ENCODE results near the gene FMOD.

Gene FMOD

GRCh38 chr1:203360547-203361185, 9.7 kb upstream of the FMOD start:
- DNase-seq (ENCODE audit: low spot score), result no peak

- no peak for DNase-seq (ENCODE audit: low spot score)
Measured at GRCh38 chr1:203359010-203359571, 8.2 kb upstream of the FMOD start.

- no peak for DNase-seq (ENCODE audit: low spot score)
Measured at GRCh38 chr1:203354246-203354645, 3.3 kb upstream of the FMOD start.

DNA sequence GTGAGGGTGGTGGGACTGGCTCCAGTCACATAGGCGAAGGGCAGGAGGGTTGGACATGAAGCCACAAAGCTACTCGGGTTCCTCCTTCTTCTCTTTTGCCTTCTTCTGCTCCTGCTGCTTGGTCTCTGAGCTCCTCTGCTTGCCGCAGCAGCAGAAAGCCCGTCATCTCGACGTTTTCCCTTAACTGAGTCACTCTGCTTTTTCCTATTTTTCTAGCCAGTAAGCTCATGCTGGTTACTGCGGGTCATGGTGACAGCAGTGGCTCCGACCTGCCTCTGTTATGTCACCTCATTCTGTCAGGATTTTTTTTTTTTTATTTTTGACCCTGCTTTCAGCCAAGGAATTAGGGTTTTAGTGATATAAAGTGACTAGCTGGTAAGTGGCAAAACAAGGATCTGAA, 2.6 kb upstream of the FMOD start:
- no peak for DNase-seq (ENCODE audit: low spot score)

DNA sequence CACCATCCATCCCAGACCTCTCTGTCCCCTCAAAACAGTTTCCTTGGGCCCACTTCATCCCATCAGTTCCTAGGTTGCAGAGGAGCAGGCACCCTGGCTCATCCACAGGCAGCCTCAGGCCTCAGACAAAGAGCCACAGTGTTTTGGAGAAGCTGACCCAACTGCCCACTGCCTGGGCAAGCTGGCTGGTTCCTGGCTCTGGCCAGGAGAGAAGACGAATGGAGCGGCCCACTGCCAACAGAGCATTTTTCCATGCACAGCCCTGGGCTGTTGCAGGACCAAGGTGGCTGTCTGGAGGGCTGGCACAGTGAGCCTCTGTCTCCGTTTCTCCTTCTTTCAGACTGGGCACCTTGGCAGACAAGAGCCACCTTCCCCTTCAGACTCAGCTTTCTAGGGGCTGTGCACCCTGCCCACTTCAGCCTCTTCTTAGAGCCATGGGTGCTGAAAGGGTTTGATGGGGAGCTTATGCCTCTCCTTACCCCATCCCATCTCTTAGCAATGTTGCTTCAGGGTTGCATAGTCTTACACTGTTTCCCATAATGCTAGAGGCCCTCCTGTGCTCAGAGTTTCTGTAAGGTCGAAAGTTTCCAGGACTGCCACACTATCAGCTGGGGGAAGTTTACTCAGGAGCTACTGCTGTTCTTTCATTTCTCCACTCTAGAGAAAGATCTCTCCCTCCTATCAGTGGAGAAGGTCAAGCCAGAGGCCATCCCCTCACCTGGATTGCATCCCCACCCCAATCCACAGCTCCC, 973 bp downstream of the FMOD start:
- no peak for DNase-seq (ENCODE audit: low spot score)

DNA sequence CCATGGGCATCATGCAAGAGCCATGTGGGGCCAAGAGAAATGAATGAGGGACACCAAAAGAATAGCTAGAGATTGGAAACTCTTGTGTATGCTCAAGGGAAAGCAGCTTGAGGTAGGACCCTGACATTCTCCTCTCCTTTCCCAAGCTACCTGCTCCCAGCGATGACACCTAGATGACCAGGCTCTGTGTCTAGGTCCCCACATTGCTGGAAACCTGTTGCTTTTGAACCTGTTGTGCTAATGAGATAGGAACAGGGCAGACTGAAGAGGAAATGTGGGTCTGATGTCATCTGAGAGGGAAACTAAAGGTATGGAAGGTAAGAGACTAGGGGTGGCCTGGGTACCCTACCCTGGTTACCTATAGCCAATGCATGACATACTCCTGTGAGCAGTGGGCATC, 1.8 kb downstream of the FMOD start:
- no peak for DNase-seq (ENCODE audit: low spot score)

DNA sequence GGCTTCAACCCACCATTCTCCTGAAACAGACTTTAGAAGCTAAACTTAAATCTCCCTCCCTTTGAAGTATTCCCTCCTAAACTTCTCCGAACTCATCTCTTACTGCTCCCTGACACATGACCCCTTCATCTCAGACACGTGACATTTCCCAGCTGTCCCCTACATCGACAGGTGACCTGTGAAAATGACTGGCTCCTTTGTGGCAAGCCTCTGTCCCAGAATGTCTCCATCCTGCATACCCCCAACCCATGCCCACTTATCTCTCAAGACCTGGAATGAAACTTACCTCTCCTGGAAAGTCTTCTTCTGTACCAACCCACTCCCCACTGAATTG, 4.2 kb downstream of the FMOD start:
- DNase-seq (ENCODE audit: low spot score), result no peak

DNA sequence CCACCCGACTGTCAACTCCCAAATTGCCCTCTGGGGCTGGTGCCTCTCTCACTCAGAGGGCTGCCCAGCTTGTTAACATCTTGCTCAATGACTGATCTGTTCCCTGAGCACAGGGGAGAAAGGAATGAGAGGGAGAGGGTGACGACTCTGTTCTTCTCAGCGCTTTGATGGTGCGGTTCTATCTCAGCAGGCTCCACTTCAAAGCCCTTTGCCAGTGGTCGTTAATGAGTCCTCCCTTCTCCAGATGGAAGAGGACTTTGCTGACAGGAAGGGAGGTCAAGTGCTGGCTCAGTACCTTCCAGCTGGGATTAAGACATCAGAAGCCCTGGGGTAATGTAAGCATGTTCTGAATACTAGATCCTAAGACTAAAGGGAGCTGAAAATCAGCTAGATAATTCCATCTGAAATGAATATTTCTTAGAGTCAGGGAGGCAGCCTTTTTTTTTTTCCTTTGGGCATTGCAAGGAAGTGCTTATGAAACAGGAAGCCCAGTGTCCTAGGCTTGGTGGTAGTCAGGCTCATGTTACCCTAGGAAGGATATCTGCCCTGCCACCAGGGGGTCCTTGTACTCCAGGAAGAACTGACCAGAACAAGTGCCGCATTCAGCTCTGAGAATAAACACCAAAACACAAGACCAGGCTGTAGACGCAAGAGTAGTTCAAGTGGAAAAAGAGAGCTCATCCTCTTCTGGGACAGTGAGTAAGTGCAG, 4.7 kb downstream of the FMOD start:
- no peak for DNase-seq (ENCODE audit: low spot score)

DNA sequence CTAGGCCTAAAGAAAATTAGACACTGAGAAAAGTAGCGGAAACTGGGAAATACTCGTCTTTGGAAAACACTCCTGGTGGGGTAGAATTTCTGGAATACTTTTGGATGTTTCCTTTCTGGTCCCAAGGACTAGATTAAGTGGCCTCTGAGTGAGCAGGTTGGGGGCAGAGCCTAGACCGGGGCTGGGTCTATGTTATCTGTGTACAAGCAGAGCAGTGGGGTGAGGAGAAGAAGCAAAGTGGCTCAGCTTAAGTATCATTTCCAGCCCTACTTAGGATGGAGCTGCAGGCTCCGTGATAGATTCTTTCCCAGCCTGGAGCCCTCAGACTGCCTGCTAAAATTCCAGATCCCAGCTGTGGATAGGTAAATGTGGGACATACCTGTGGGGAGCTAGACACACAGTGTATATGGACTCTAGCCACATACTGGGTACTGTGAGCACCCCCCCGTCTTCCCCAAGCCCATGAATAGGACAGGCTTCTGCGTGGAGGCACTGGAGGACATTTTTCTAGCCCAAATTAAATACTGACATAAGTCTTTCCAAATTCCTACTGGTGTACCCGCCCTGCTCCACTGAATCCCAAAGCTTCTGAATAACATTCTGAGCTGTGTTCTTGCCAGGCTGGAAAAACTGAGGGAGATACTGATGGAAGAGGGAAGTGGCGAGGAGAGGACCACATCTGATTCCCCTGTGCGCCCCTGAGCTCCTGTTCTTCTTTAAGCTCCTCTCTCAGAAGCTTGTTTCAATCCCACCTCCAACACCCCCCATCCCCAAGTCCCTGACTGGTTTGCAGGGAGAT, 6.8 kb downstream of the FMOD start:
- DNase-seq (ENCODE audit: low spot score), result no peak

DNA sequence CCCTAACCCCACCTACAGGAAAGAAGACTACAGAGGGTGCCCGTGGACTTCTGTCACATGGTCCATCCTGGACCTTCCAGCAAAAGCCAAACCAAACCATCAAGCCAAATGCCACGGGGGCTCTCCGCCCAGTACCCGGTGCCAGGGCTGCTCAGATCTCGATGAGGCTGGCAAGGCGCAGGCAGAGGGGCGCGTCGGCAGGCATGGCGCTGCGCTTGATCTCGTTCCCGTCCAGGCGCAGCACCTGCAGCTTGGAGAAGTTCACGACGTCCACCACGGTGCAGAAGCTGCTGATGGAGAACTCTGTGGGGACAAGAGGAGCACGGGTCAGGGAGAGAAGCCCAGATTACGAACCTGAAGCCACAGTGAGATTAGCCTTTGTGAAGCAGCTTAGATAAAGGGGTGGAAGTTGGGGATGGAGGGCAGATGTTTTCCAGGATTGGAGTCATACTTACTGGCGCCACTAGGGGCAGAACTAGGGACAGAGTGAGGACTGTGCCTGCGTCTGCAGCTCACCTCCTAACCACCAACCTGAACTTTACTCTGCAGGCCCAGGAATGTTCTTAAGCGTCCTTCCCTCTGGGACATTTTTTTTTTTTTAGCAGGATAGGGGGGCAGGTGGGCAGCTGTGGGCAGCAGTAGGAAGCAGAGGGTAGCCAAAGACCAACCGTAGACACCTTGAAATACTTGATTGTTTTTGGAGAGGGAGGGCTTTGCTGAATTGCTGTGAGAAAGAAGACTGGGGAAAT, 8.6 kb downstream of the FMOD start:
- peak; percentile 36 for DNase-seq (ENCODE audit: low spot score)

DNA sequence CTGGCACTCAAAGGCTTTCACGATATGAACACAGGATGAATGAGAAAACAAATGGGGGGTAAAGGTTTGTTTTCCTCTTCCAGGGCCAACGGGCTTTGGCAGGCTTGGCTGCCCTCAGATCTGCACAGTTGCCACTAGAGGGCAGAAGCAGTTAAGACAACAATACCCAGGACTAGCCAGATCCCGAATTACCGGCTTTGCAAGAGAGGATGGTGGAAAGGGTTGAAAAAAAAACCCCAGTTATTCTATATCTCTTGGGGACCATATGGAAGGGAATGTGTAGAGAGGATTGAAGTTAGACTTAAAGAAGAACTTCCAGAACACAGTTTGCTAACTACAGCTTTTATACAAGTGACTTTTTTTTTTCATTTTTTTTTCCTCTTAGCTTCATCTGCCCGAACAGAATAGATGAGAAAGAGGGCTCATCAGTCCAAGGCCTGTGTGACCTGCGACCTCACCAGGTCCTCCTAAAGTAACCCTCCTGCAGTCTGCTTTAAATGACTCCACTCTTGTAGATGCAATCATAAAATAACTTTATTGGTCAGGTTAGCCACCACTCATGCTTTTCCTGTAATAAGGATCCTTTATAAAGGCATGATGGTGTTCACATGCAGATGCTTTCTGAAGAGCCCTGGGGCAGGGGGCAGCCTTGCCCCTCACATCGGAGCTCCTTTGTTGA, 10.7 kb downstream of the FMOD start:
- peak; percentile 72 for DNase-seq (ENCODE audit: low spot score)

DNA sequence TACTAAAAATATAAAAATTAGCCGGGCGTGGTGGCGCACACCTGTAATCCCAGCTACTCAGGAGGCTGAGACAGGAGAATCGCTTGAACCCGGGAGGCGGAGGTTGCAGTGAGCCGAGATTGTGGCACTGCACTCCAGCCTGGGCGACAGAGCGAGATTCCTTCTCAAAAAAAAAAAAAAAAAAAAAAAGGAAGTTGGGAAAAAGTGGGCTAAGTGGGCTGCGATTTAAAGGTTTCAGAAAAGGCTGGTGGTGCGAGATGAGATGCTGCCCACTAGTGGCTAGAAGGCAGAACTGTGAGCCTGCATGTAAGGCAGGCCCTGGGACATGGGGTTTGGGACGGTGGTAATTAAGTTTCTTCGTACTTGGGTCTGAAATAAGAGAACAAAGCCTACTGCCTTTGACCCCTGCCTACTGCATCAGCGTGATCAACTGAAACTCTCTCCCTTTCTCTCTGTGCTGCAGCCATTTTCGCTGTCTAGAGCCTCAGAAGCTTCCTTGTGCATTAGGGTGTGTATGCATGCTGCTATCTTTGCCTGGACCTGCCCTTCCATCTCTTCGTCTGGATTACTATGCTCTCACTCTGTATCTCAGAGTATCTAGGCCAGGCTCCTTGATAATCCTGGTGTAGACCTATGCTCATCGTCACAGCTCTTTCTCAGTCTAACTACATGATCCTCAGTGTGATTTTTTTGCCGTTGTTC, 12.4 kb downstream of the FMOD start:
- peak; percentile 67 for DNase-seq (ENCODE audit: low spot score)

DNA sequence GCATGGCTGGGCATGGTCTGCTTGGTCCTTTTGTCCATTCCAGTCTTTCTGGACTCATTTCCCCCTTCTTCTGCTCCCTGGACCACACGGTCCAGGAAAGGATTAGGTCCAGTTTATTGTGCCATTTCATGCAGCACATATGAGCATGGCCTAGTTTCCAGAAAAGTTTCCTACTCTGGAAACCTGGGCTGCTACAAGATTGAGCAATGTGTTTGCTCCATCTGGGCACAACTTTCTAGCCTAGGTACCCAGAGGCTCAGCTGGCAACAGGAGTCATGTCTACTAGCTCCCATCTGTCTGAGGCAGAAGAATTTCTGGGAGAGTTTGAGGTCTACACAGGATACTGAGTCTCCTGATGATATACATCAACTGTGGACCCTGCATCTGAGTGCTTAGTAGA, 14.8 kb downstream of the FMOD start:
- DNase-seq (ENCODE audit: low spot score), result no peak

DNA sequence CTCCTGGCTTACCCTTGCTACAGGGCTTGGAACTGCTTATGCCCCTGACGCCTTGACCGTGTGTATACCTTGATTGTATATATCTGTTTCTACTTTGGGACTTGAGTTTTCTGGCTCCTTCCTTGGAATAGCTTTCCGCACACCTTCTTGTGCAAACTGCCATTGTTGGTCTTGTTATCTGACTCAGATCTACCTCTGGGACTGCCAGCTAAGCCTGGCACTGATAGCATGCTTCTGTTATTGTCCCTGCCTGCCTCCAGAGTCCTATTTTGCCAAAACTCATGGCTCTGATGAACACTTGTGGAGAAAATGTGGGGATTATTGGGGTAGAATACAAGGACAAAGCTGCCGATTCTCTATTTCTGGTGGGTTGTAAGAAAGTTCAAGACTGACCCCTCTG, 15.4 kb downstream of the FMOD start:
- DNase-seq (ENCODE audit: low spot score), result no peak

DNA sequence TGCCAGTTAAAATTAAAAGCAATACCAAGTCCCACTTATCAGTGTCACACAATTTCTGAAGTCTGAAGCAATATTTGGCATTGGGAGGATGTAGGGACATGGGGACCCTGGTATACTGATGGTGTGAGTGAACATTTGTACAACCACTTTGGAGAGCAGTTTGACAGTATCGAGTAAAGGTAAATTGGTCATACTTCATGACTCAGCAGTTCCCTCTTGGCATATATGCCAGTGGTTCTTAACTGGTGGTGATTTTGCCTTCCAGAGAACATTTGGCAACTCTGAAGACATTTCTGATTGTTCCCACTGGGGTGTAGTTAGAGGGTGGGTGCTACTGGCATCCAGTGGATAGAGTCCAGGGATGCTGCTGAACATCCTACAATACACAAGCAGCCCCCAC, 19.7 kb downstream of the FMOD start:
- no peak for DNase-seq (ENCODE audit: low spot score)

DNA sequence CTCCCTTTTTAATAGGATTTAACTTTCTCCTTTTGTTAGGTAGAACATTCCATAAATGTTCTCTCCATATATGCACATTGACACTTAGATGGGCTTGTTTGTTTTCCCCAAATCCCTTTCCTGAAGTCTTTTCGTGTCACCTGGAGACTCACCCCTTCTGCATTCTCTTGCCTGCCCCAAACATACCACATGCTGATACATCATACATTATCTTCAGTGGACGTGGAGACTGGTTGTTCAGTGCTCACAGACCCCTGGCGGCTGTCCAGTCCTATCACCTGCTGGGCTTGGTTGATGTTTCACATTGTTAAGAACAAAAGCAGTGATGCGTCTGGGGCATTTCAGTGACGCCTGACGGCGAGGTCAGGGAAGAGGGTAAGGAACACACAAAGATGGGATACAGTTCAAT, 22.2 kb downstream of the FMOD start:
- DNase-seq (ENCODE audit: low spot score), result no peak

- peak; percentile 73 for DNase-seq (ENCODE audit: low spot score)
Measured at GRCh38 chr1:203327684-203328457, 23.1 kb downstream of the FMOD start.

DNA sequence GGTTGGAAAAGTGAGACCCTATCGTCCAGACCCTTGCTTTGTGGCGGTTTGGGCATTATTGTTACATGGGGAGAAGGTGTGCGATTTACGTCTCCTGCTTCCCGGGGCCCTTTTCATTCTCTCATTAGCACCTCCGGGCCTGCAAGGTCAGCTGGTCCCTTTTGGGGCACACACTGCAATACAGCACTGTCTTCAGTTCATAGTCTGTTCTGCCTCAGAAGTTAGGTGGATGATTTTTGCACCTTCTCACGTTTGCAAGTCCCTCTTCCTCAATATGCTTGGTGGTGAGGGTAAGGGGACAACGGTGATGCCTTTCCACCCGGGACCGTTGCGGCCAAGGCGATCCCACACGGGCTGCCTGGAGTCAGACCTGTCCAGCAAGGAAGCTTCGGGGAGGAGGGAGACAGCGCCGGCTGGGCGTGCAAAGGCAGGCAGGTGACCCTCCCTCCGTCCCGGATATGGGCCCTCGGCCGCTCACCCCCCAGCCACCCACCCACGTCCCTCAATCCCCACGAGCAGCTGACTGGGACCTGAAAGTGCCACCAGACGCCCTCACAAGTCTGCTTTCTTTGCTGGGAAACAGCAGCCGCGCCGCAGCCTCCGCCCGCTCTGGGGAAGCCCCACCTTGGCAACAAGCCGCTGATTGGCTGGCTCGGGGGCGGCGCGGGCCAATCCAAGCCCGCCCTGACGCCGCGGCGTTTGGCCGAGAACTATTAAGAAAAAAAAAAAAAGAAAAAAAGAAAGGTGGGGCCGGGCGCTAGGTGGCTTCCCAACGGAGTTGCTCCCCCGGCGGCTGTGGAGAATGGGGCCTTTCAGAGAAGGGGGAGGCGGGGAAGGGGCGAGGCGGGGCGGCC, 23.9 kb downstream of the FMOD start:
- peak; percentile 95 for DNase-seq (ENCODE audit: low spot score)
